ENCODE data around the gene CLUH. TPM values are rescaled to one million over a fixed set of nuclear protein-coding genes. Genes with fewer than 3 reads are reported as not detected.

The CLUH gene
- total and polyA plus RNA-seq, 2 experiments from 2014 or later, result 45.5 to 50.2 TPM

- H3K79me2 ChIP-seq, result no peaks in the 10 kb centered on the region
- WGBS (ENCODE audit: low lambda C conversion rate, missing lambda C conversion rate), result 95% methylated on average over 35 of the region's 36 CpGs
- DNase-seq (ENCODE audit: low spot score), result no peak
- TF ChIP-seq EZH2phosphoT487 (IDR thresholded peaks at IDR 0.05; ENCODE audit: low read depth, severe bottlenecking, unreplicated experiment) (no peak), CTCF (IDR thresholded peaks at IDR 0.05; ENCODE audit: poor library complexity) (no peak), EZH2 (IDR thresholded peaks at IDR 0.05; ENCODE audit: borderline replicate concordance) (no peak)
- no peaks in the 10 kb centered on the region for H3K36me3 ChIP-seq (replicated peaks; ENCODE audit: insufficient read depth, low read depth)
- no peak overlapping the region for H3K4me2 ChIP-seq
- no peaks in the 10 kb centered on the region for H4K20me1 ChIP-seq (ENCODE audit: insufficient read depth, poor library complexity, severe bottlenecking)
- H3K4me1 ChIP-seq (ENCODE audit: insufficient read depth), result no peaks in the 10 kb centered on the region
- no peak overlapping the region for H2AFZ ChIP-seq
- H3K27ac ChIP-seq, result no peak overlapping the region
- H3K9me3 ChIP-seq (ENCODE audit: low read depth), result no peaks in the 10 kb centered on the region
- no peaks in the 10 kb centered on the region for H3K27me3 ChIP-seq
- no peak overlapping the region for H3K4me3 ChIP-seq
- no peaks in the 10 kb centered on the region for H3K9me2 ChIP-seq (replicated peaks; ENCODE audit: insufficient read depth)
These were observed 15.4 kb downstream of the CLUH start for GRCh38 chr17:2695961-2696760.

GRCh38 chr17:2695243-2695960 lies 16.2 kb downstream of the CLUH start:
- WGBS (ENCODE audit: low lambda C conversion rate, missing lambda C conversion rate), result 96% methylated on average over 25 of the region's 28 CpGs
- H4K20me1 ChIP-seq (ENCODE audit: insufficient read depth, poor library complexity, severe bottlenecking), result no peaks in the 10 kb centered on the region
- no peak overlapping the region for H3K4me2 ChIP-seq
- no peak overlapping the region for H3K4me3 ChIP-seq
- TF ChIP-seq EZH2phosphoT487 (IDR thresholded peaks at IDR 0.05; ENCODE audit: low read depth, severe bottlenecking, unreplicated experiment), result no peak
- no peak for TF ChIP-seq EZH2 (IDR thresholded peaks at IDR 0.05; ENCODE audit: borderline replicate concordance)
- no peak for TF ChIP-seq CTCF (IDR thresholded peaks at IDR 0.05; ENCODE audit: poor library complexity)
- no peaks in the 10 kb centered on the region for H3K9me2 ChIP-seq (replicated peaks; ENCODE audit: insufficient read depth)
- H3K79me2 ChIP-seq, result no peaks in the 10 kb centered on the region
- H2AFZ ChIP-seq, result no peak overlapping the region
- no peak overlapping the region for H3K27ac ChIP-seq
- no peak for DNase-seq (ENCODE audit: low spot score)
- no peaks in the 10 kb centered on the region for H3K4me1 ChIP-seq (ENCODE audit: insufficient read depth)
- H3K9me3 ChIP-seq (ENCODE audit: low read depth), result no peaks in the 10 kb centered on the region
- no peaks in the 10 kb centered on the region for H3K27me3 ChIP-seq
- H3K36me3 ChIP-seq (replicated peaks; ENCODE audit: insufficient read depth, low read depth), result no peaks in the 10 kb centered on the region

- Histone ChIP-seq H4K20me1 (ENCODE audit: insufficient read depth, poor library complexity, severe bottlenecking) (no peaks in the 10 kb centered on the region), H3K27ac (no peak overlapping the region), H3K27me3 (no peaks in the 10 kb centered on the region), H3K9me3 (ENCODE audit: low read depth) (no peaks in the 10 kb centered on the region), H3K9me2 (replicated peaks; ENCODE audit: insufficient read depth) (no peaks in the 10 kb centered on the region), H3K4me1 (ENCODE audit: insufficient read depth) (no peaks in the 10 kb centered on the region), H3K79me2 (no peaks in the 10 kb centered on the region), H3K36me3 (replicated peaks; ENCODE audit: insufficient read depth, low read depth) (no peaks in the 10 kb centered on the region), H3K4me3 (no peak overlapping the region), H2AFZ (no peak overlapping the region), H3K4me2 (no peak overlapping the region)
- TF ChIP-seq EZH2phosphoT487 (IDR thresholded peaks at IDR 0.05; ENCODE audit: low read depth, severe bottlenecking, unreplicated experiment) (no peak), CTCF (IDR thresholded peaks at IDR 0.05; ENCODE audit: poor library complexity) (no peak), EZH2 (IDR thresholded peaks at IDR 0.05; ENCODE audit: borderline replicate concordance) (no peak)
- WGBS (ENCODE audit: low lambda C conversion rate, missing lambda C conversion rate), result 96% methylated on average over 31 of the region's 42 CpGs
- no peak for DNase-seq (ENCODE audit: low spot score)
These were observed 17.0 kb downstream of the CLUH start for GRCh38 chr17:2694381-2695242.
